Neural progenitor cell (in vitro differentiated cells): ENCODE measurements around the gene RNASE7. TPM values are rescaled to one million over a fixed set of nuclear protein-coding genes. Genes with fewer than 3 reads are reported as not detected.

ENCODE experiments used
- DNase-seq: peaks from one replicate; pipeline ENCODE4 v3.0.0-alpha.2; 2016; ENCODE audit warnings: low spot score
- H2AFZ ChIP-seq: fragments of 200-600 bp; sonication (generic); replicated peaks from 2 replicates; pipeline ENCODE4 v1.6.1; 2016; ENCODE audit warnings: antibody characterized with exemption
- H3F3A ChIP-seq: fragments of 200-600 bp; sonication (generic); 2 replicates; pipeline ENCODE4 v1.6.1; 2016; ENCODE audit warnings: antibody characterized with exemption, low read depth
- H3K27ac ChIP-seq: fragments of 200-600 bp; sonication (generic); 2 replicates; pipeline ENCODE4 v1.5.1; 2016; ENCODE audit warnings: mild to moderate bottlenecking
- H3K27me3 ChIP-seq: fragments of 200-600 bp; sonication (generic); 2 replicates; pipeline ENCODE4 v1.6.1; 2016; ENCODE audit warnings: mild to moderate bottlenecking, moderate library complexity
- H3K36me3 ChIP-seq: fragments of 200-600 bp; sonication (generic); 2 replicates; pipeline ENCODE4 v1.5.1; 2016
- H3K4me1 ChIP-seq: fragments of 200-600 bp; sonication (generic); 2 replicates; pipeline ENCODE4 v1.6.1; 2016; ENCODE audit warnings: mixed run types
- H3K4me2 ChIP-seq: fragments of 200-600 bp; sonication (generic); 2 replicates; pipeline ENCODE4 v1.6.1; 2016
- H3K4me3 ChIP-seq: fragments of 200-600 bp; sonication (generic); 2 replicates; pipeline ENCODE4 v1.5.1; 2016
- H3K79me2 ChIP-seq: fragments of 200-600 bp; sonication (generic); 2 replicates; pipeline ENCODE4 v1.6.1; 2016; ENCODE audit warnings: low read depth
- H3K9ac ChIP-seq: fragments of 200-600 bp; sonication (generic); 2 replicates; pipeline ENCODE4 v1.6.1; 2016
- H3K9me3 ChIP-seq: fragments of 200-600 bp; sonication (generic); 2 replicates; pipeline ENCODE4 v1.5.1; 2016; ENCODE audit warnings: low read depth
- H4K20me1 ChIP-seq: fragments of 200-600 bp; sonication (generic); 2 replicates; pipeline ENCODE4 v1.6.1; 2016; ENCODE audit warnings: low read depth
- H3K27ac Mint-ChIP-seq: 3 replicates; pipeline ENCODE4 v1.8.0; 2021; ENCODE audit warnings: mixed read lengths
- H3K27me3 Mint-ChIP-seq: 2 replicates; pipeline ENCODE4 v1.8.0; 2022; ENCODE audit warnings: low read depth, mild to moderate bottlenecking, inconsistent platforms, moderate library complexity, mixed read lengths; ENCODE audit not compliant: insufficient read depth
- H3K36me3 Mint-ChIP-seq: 3 replicates; pipeline ENCODE4 v1.8.0; 2021; ENCODE audit warnings: mixed read lengths
- H3K4me1 Mint-ChIP-seq: 3 replicates; pipeline ENCODE4 v1.8.0; 2021; ENCODE audit warnings: mixed read lengths
- H3K4me3 Mint-ChIP-seq: 3 replicates; pipeline ENCODE4 v1.8.0; 2021; ENCODE audit warnings: mild to moderate bottlenecking, moderate library complexity, mixed read lengths
- H3K9me3 Mint-ChIP-seq: 3 replicates; pipeline ENCODE4 v1.8.0; 2020; ENCODE audit warnings: mixed read lengths
- CTCF ChIP-seq: fragments of 200-600 bp; sonication (generic); IDR thresholded peaks from 2 replicates; pipeline ENCODE4 v1.5.1; 2017; ENCODE audit warnings: antibody characterized with exemption, mild to moderate bottlenecking
- EZH2 ChIP-seq: fragments of 200-600 bp; sonication (generic); IDR thresholded peaks from 2 replicates; pipeline ENCODE4 v1.6.1; 2017; ENCODE audit warnings: antibody characterized with exemption, mild to moderate bottlenecking, moderate library complexity
- EZH2phosphoT487 ChIP-seq: fragments of 200-600 bp; sonication (generic); IDR thresholded peaks from 2 replicates; pipeline ENCODE4 v1.6.1; 2017; ENCODE audit warnings: antibody characterized with exemption
- total RNA-seq: library from RNA; depleted of rRNA; stranded (reverse); fragments of >200 nt; gene quantifications from 2 replicates; pipeline ENCODE4 v1.2.3, GENCODE V29; 2015; ENCODE audit warnings: low replicate concordance

Gene RNASE7
- total RNA-seq, 1 donor from 2014 or later = not detected

- Mint-ChIP-seq H3K4me3 (peak overlapping the region; percentile 52), H3K27me3 (peaks cover 27% of the 10 kb centered on the region), H3K27ac (peak overlapping the region; percentile 31), H3K36me3 (peaks cover 63% of the 10 kb centered on the region), H3K4me1 (peaks cover 54% of the 10 kb centered on the region), H3K9me3 (peaks cover 9% of the 10 kb centered on the region)
- Histone ChIP-seq H3F3A (peaks cover 73% of the 10 kb centered on the region), H3K36me3 (peaks cover 5% of the 10 kb centered on the region), H3K4me3 (no peak overlapping the region), H3K27ac (no peak overlapping the region), H3K9me3 (no peaks in the 10 kb centered on the region), H3K4me1 (peaks cover 29% of the 10 kb centered on the region), H2AFZ (no peak overlapping the region), H3K9ac (no peak overlapping the region), H3K79me2 (peaks cover 42% of the 10 kb centered on the region), H3K4me2 (no peak overlapping the region), H3K27me3 (no peaks in the 10 kb centered on the region), H4K20me1 (peaks cover 68% of the 10 kb centered on the region)
- no peak for DNase-seq
- TF ChIP-seq EZH2 (no peak), CTCF (no peak), EZH2phosphoT487 (no peak)
Measured at GRCh38 chr14:21088687-21089086, 46.5 kb downstream of the RNASE7 start.

GRCh38 chr14:21089271-21089670 lies 47.1 kb downstream of the RNASE7 start:
- Histone ChIP-seq H2AFZ (no peak overlapping the region), H3F3A (peaks cover 79% of the 10 kb centered on the region), H3K9ac (no peak overlapping the region), H3K4me1 (peaks cover 30% of the 10 kb centered on the region), H4K20me1 (peaks cover 69% of the 10 kb centered on the region), H3K27ac (peak overlapping the region; percentile 58), H3K4me2 (no peak overlapping the region), H3K79me2 (peaks cover 44% of the 10 kb centered on the region), H3K36me3 (peaks cover 5% of the 10 kb centered on the region), H3K4me3 (no peak overlapping the region), H3K9me3 (no peaks in the 10 kb centered on the region), H3K27me3 (no peaks in the 10 kb centered on the region)
- H3K9me3 Mint-ChIP-seq = peaks cover 9% of the 10 kb centered on the region
- H3K36me3 Mint-ChIP-seq = peaks cover 61% of the 10 kb centered on the region
- DNase-seq = no peak
- peak overlapping the region; percentile 85 for H3K27ac Mint-ChIP-seq
- TF ChIP-seq CTCF = no peak
- no peak for TF ChIP-seq EZH2
- no peak for TF ChIP-seq EZH2phosphoT487
- H3K27me3 Mint-ChIP-seq = peaks cover 30% of the 10 kb centered on the region
- peaks cover 59% of the 10 kb centered on the region for H3K4me1 Mint-ChIP-seq
- H3K4me3 Mint-ChIP-seq = peak overlapping the region; percentile 42

- no peak for DNase-seq
- Mint-ChIP-seq H3K36me3 (peaks cover 56% of the 10 kb centered on the region), H3K9me3 (peaks cover 9% of the 10 kb centered on the region), H3K27me3 (peaks cover 30% of the 10 kb centered on the region), H3K27ac (no peak overlapping the region), H3K4me3 (no peak overlapping the region), H3K4me1 (peaks cover 63% of the 10 kb centered on the region)
- Histone ChIP-seq H3K4me1 (peaks cover 32% of the 10 kb centered on the region), H3K9ac (no peak overlapping the region), H3K79me2 (peaks cover 46% of the 10 kb centered on the region), H3K27ac (peak overlapping the region; percentile 58), H3F3A (peaks cover 85% of the 10 kb centered on the region), H4K20me1 (peaks cover 72% of the 10 kb centered on the region), H2AFZ (no peak overlapping the region), H3K4me3 (no peak overlapping the region), H3K36me3 (peaks cover 5% of the 10 kb centered on the region), H3K9me3 (no peaks in the 10 kb centered on the region), H3K4me2 (no peak overlapping the region), H3K27me3 (no peaks in the 10 kb centered on the region)
- TF ChIP-seq EZH2 (no peak), CTCF (no peak)
Measured at GRCh38 chr14:21089877-21090193, 47.7 kb downstream of the RNASE7 start.
